CD14-positive monocyte (primary cell): ENCODE results near the gene SPSB1. TPM values are rescaled to one million over a fixed set of nuclear protein-coding genes. Genes with fewer than 3 reads are reported as not detected.

Experiments used
- DNase-seq, 3 donors: peaks; one replicate each; pipeline ENCODE4 v3.0.0-alpha.2; 2011 to 2022
- H2AFZ ChIP-seq: 2 replicates; pipeline ENCODE4 v1.6.0; 2012; ENCODE audit warnings: mild to moderate bottlenecking, low read depth, low read length, inconsistent platforms; ENCODE audit not compliant: insufficient read depth, poor library complexity, severe bottlenecking
- H3K27ac ChIP-seq, 2 donors: 1 replicate in 1 of 2; 2 replicates in 1 of 2; pipeline ENCODE4 v1.5.1; 2012 to 2013; ENCODE audit warnings: low read length in 2 of 2, control low read depth in 1 of 2, inconsistent platforms in 1 of 2, low read depth in 1 of 2, mild to moderate bottlenecking in 1 of 2
- H3K27me3 ChIP-seq, 2 donors: one replicate each; pipeline versions ENCODE4 v1.6.0 to v1.6.1; 2011 to 2013; ENCODE audit warnings: low read length in 2 of 2; ENCODE audit not compliant: control insufficient read depth in 2 of 2, insufficient read depth in 2 of 2
- H3K36me3 ChIP-seq, 2 donors: replicated peaks in 1 of 2; 1 replicate in 1 of 2; 2 replicates in 1 of 2; pipeline versions ENCODE4 v1.5.1 to v1.6.1; 2012 to 2013; ENCODE audit warnings: low read length in 2 of 2, control low read depth in 1 of 2, inconsistent platforms in 1 of 2, mild to moderate bottlenecking in 1 of 2; ENCODE audit not compliant: insufficient read depth in 2 of 2, control insufficient read depth in 1 of 2
- H3K4me1 ChIP-seq, 2 donors: 1 replicate in 1 of 2; 2 replicates in 1 of 2; pipeline versions ENCODE4 v1.5.1 to v1.6.1; 2012 to 2013; ENCODE audit warnings: low read length in 2 of 2, control low read depth in 1 of 2, inconsistent platforms in 1 of 2, mild to moderate bottlenecking in 1 of 2, moderate library complexity in 1 of 2; ENCODE audit not compliant: insufficient read depth in 2 of 2, control insufficient read depth in 1 of 2
- H3K4me2 ChIP-seq: replicated peaks from 2 replicates; pipeline ENCODE3; 2012; ENCODE audit warnings: low read length, moderate library complexity, mild to moderate bottlenecking; ENCODE audit not compliant: poor library complexity, severe bottlenecking; ENCODE audit errors: extremely low read depth
- H3K4me3 ChIP-seq, 3 experiments: fragments of 200-600 bp in 1 of 3; sonication (generic) in 1 of 3; replicated peaks in 1 of 3; 1 replicate in 2 of 3; 2 replicates in 1 of 3; pipeline ENCODE4 v1.5.1; 2011 to 2013; ENCODE audit warnings: low read length in 3 of 3, mild to moderate bottlenecking in 3 of 3, control low read depth in 2 of 3, low read depth in 2 of 3, inconsistent platforms in 1 of 3, moderate library complexity in 1 of 3
- H3K79me2 ChIP-seq: 2 replicates; pipeline ENCODE4 v1.6.0; 2012; ENCODE audit warnings: mild to moderate bottlenecking, control low read depth, inconsistent platforms, low read length, moderate library complexity; ENCODE audit not compliant: insufficient read depth
- H3K9ac ChIP-seq: 2 replicates; pipeline ENCODE4 v1.6.0; 2017; ENCODE audit warnings: low read length, mild to moderate bottlenecking; ENCODE audit not compliant: insufficient read depth, poor library complexity, severe bottlenecking
- H3K9me3 ChIP-seq, 2 donors: replicated peaks in 1 of 2; 1 replicate in 1 of 2; 2 replicates in 1 of 2; pipeline versions ENCODE4 v1.5.1 to v1.6.1; 2012 to 2013; ENCODE audit warnings: low read length in 2 of 2, control low read depth in 1 of 2; ENCODE audit not compliant: control insufficient read depth in 1 of 2, insufficient read depth in 1 of 2
- H4K20me1 ChIP-seq: 2 replicates; pipeline ENCODE4 v1.6.0; 2012; ENCODE audit warnings: mild to moderate bottlenecking, low read length, control low read depth, moderate library complexity; ENCODE audit not compliant: insufficient read depth
- H3K27ac Mint-ChIP-seq, 7 donors: one replicate each; pipeline ENCODE4 v1.8.0; 2020; ENCODE audit warnings: mild to moderate bottlenecking in 7 of 7, mixed read lengths in 7 of 7, moderate library complexity in 6 of 7, inconsistent platforms in 2 of 7
- H3K27me3 Mint-ChIP-seq, 3 donors: one replicate each; pipeline ENCODE4 v1.8.0; 2021 to 2022; ENCODE audit warnings: low read depth in 3 of 3, mild to moderate bottlenecking in 3 of 3, mixed read lengths in 3 of 3, moderate library complexity in 3 of 3, inconsistent platforms in 1 of 3
- H3K36me3 Mint-ChIP-seq, 2 donors: one replicate each; pipeline ENCODE4 v1.8.0; 2020; ENCODE audit warnings: mixed read lengths in 2 of 2, inconsistent platforms in 1 of 2, mild to moderate bottlenecking in 1 of 2
- H3K4me1 Mint-ChIP-seq: one replicate; pipeline ENCODE4 v1.8.0; 2020; ENCODE audit warnings: mild to moderate bottlenecking, mixed read lengths
- H3K4me3 Mint-ChIP-seq, 2 donors: one replicate each; pipeline ENCODE4 v1.8.0; 2020; ENCODE audit warnings: mild to moderate bottlenecking in 2 of 2, mixed read lengths in 2 of 2, moderate library complexity in 1 of 2
- H3K9me3 Mint-ChIP-seq, 7 donors: one replicate each; pipeline ENCODE4 v1.8.0; 2020 to 2022; ENCODE audit warnings: mixed read lengths in 7 of 7, mild to moderate bottlenecking in 6 of 7, moderate library complexity in 6 of 7, inconsistent platforms in 2 of 7
- WGBS: methylation state at CpG from one replicate; pipeline ENCODE4 v1.1.5; 2013; ENCODE audit warnings: missing lambda C conversion rate; ENCODE audit not compliant: insufficient coverage; 5-methylcytosine and 5-hydroxymethylcytosine counted together
- intact Hi-C, 2 donors: fragments of 100-400 bp; cut with micrococcal nuclease; formaldehyde crosslinking; loops; one replicate each; pipeline versions ENCODE4 v1.15.0 to v1.15.1; 2023
- polyA plus RNA-seq, 3 donors: library from polyadenylated mRNA; depleted of rRNA in 1 of 3; unstranded in 2 of 3; stranded (reverse) in 1 of 3; fragments of 300-500 nt in 2 of 3; fragments of >200 nt in 1 of 3; fragmentation: Illumina TruSeq in 2 of 3; gene quantifications; 1 replicate in 2 of 3; 2 replicates in 1 of 3; pipeline ENCODE4 v1.2.3, GENCODE V29; 2012 to 2021
- TF ChIP-seq, protein P1 (sequence below): fragments of 200-600 bp; IDR thresholded peaks from one replicate; pipeline ENCODE4 v1.8.0; 2022; ENCODE audit warnings: antibody characterized with exemption, mild to moderate bottlenecking

Gene SPSB1
- polyA plus RNA-seq, 3 donors, result 0.15 to 1.2 (median 0.29) TPM

DNA sequence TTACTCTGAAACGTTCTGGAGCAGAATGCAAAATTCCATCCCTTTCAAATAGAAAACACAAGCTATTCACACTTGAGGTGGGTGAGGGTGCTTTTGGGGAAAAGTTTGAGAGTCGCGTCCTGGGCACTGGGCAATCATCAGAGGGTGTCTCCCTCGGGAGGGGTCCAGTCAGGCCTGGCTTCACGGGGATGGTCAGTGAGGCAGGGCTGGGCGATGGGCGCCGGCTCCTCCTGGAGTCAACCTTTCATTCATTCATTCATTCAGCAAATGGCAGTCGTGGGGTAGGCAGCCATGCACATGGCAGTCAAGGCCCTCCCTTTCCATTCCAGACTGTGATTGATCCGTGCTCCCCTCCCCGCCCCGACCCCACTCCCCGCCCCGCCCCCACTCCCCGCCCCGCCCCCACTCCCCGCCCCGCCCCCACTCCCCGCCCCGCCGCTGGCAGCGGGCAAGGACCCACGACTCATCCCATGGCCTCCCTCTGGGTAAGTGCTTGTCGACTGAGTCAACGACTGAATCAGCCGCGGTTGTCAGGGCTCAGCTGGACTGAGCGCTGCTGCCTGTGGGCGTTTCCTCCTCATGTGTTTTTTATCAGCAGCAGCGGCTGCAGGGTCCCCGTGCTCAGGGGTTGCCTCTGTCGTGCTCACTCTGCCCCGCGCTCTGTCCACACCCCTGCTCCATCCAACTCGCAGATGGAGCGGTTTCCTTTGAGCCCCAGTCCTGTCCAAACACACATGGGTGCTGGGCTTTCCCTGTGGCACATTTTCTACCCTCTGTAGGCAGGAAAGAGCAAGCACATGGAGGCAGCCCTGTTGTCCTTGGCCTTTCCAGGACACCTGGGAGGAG is 12.5 kb upstream of the SPSB1 start:
- Histone ChIP-seq H3K27ac (no peak overlapping the region), H3K79me2 (no peaks in the 10 kb centered on the region), H3K9me3 (peaks cover 0 to 3% of the 10 kb centered on the region in 2 donors), H3K9ac (no peak overlapping the region), H3K36me3 (no peaks in the 10 kb centered on the region), H2AFZ (no peak overlapping the region), H4K20me1 (no peaks in the 10 kb centered on the region), H3K4me3 (no peak overlapping the region), H3K4me2 (no peak overlapping the region), H3K4me1 (peaks cover 40% of the 10 kb centered on the region in 2 donors), H3K27me3 (peaks cover 0 to 12% of the 10 kb centered on the region in 2 donors)
- no peaks in the 10 kb centered on the region for H3K36me3 Mint-ChIP-seq
- peaks cover 13 to 20% (median 19%) of the 10 kb centered on the region in 3 donors for H3K27me3 Mint-ChIP-seq
- intact Hi-C loops, result loop anchor here in 1 of 2 donors (10.0 kb wide), 1 partner anchor 175 kb away; no protein-coding TSS in a partner anchor
- H3K4me1 Mint-ChIP-seq, result peaks cover 46% of the 10 kb centered on the region
- 21% methylated on average over 17 of the region's 36 CpGs for WGBS
- peak overlapping the region in 2 of 7 donors; percentile 48 to 79 for H3K27ac Mint-ChIP-seq
- peaks cover 3 to 11% (median 8%) of the 10 kb centered on the region in 7 donors for H3K9me3 Mint-ChIP-seq
- TF ChIP-seq, protein P1, sequence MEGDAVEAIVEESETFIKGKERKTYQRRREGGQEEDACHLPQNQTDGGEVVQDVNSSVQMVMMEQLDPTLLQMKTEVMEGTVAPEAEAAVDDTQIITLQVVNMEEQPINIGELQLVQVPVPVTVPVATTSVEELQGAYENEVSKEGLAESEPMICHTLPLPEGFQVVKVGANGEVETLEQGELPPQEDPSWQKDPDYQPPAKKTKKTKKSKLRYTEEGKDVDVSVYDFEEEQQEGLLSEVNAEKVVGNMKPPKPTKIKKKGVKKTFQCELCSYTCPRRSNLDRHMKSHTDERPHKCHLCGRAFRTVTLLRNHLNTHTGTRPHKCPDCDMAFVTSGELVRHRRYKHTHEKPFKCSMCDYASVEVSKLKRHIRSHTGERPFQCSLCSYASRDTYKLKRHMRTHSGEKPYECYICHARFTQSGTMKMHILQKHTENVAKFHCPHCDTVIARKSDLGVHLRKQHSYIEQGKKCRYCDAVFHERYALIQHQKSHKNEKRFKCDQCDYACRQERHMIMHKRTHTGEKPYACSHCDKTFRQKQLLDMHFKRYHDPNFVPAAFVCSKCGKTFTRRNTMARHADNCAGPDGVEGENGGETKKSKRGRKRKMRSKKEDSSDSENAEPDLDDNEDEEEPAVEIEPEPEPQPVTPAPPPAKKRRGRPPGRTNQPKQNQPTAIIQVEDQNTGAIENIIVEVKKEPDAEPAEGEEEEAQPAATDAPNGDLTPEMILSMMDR, result no peak
- H3K4me3 Mint-ChIP-seq, result peak overlapping the region in 1 of 2 donors; percentile 80
- peak in 2 of 3 donors; percentile 44 to 68 for DNase-seq

DNA sequence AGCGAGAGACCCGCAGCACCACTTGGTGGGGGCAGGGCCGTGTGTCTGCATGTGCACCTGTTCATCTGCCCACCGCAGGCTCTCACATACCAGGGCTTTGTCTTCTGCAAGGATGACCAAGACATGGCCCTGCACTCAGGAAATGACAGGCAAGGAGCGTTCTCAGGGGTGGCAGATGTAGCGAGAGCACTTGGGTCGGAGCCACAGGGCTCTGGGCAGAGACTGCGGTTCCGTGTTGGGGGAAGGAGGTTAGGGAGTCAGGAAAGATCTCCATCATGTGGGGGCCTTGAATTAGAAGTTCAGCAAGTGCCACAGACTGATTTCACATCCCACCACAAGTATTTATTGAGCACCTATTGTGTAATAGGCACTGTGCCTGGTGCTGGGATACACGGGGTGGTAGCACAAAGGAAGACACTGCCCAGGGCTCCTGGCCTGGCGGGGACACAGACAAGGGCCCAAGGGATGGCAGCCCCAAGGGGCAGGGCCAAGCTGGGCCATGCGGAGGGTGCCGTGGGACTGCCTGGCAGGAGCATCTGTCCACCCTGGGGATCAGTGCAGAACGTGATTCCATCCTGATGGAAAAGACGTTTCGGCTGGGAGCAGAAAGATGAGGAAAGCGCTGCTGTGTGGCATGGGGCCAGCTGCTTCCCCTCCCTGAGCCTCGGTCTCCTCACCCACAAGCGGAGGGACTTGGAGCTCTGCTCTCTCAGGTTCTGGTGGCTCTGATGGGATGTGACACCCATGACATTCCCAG is 11.4 kb upstream of the SPSB1 start:
- Mint-ChIP-seq H3K4me3 (peak overlapping the region in 1 of 2 donors; percentile 51), H3K27ac (peak overlapping the region in 3 of 7 donors; percentile 10 to 38 (median 13)), H3K36me3 (no peaks in the 10 kb centered on the region), H3K27me3 (peaks cover 15 to 20% (median 19%) of the 10 kb centered on the region in 3 donors), H3K4me1 (peaks cover 36% of the 10 kb centered on the region), H3K9me3 (peaks cover 3 to 13% (median 10%) of the 10 kb centered on the region in 7 donors)
- Histone ChIP-seq H3K9me3 (peaks cover 0 to 8% of the 10 kb centered on the region in 2 donors), H4K20me1 (no peaks in the 10 kb centered on the region), H3K4me2 (no peak overlapping the region), H3K4me1 (peaks cover 30% of the 10 kb centered on the region in 2 donors), H3K4me3 (no peak overlapping the region), H3K27ac (no peak overlapping the region), H2AFZ (no peak overlapping the region), H3K79me2 (no peaks in the 10 kb centered on the region), H3K36me3 (no peaks in the 10 kb centered on the region), H3K9ac (no peak overlapping the region), H3K27me3 (peaks cover 0 to 12% of the 10 kb centered on the region in 2 donors)
- 75% methylated on average over 16 of the region's 19 CpGs for WGBS
- intact Hi-C loops, result loop anchor here in 1 of 2 donors (10.0 kb wide), 1 partner anchor 174 kb away; no protein-coding TSS in a partner anchor
- TF ChIP-seq, protein P1, result no peak
- no peak for DNase-seq
